Measurements from ENCODE around the gene PIGZ. TPM values are rescaled to one million over a fixed set of nuclear protein-coding genes. Genes with fewer than 3 reads are reported as not detected.

Gene PIGZ
- total and polyA plus RNA-seq, 10 donors: 2.0 to 5.1 (median 2.5) TPM

GRCh38 chr3:196969660-196970546 lies 1.3 kb upstream of the PIGZ start:
- Histone ChIP-seq H3K27ac (peak overlapping the region in 6 of 8 donors; percentile 44 to 85 (median 76)), H3K36me3 (no peaks in the 10 kb centered on the region), H3K27me3 (replicated peaks in 1 of 7) (peaks cover 0 to 7% (median 0%) of the 10 kb centered on the region in 7 donors), H3K4me1 (peaks cover 0 to 26% (median 17%) of the 10 kb centered on the region in 6 donors), H3K4me3 (peak overlapping the region; percentile 72 to 97 (median 86)), H3K9me3 (no peaks in the 10 kb centered on the region)
- intact Hi-C loops (cut with DNase I; ENCODE audit: low total_unique reads): loop anchor here (10.0 kb wide), 2 partner anchors 125 to 215 kb away; no protein-coding TSS in a partner anchor
- TF ChIP-seq, protein P1, sequence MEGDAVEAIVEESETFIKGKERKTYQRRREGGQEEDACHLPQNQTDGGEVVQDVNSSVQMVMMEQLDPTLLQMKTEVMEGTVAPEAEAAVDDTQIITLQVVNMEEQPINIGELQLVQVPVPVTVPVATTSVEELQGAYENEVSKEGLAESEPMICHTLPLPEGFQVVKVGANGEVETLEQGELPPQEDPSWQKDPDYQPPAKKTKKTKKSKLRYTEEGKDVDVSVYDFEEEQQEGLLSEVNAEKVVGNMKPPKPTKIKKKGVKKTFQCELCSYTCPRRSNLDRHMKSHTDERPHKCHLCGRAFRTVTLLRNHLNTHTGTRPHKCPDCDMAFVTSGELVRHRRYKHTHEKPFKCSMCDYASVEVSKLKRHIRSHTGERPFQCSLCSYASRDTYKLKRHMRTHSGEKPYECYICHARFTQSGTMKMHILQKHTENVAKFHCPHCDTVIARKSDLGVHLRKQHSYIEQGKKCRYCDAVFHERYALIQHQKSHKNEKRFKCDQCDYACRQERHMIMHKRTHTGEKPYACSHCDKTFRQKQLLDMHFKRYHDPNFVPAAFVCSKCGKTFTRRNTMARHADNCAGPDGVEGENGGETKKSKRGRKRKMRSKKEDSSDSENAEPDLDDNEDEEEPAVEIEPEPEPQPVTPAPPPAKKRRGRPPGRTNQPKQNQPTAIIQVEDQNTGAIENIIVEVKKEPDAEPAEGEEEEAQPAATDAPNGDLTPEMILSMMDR (IDR thresholded peaks at IDR 0.05 in 8 of 11, conservative IDR thresholded peaks at IDR 0.05 in 3 of 11): peak in 8 of 11 experiments; percentile 45 to 95 (median 94)
- TF ChIP-seq POLR2AphosphoS5 (IDR thresholded peaks at IDR 0.05): peak in 2 of 3 donors; percentile 58 to 61
- TF ChIP-seq POLR2A (IDR thresholded peaks at IDR 0.05): no peak
- WGBS, 5 donors: 9 to 36% (median 15%) methylated on average over 25 to 100 of the region's 100 CpGs
- peak; percentile 93 for DNase-seq

DNA sequence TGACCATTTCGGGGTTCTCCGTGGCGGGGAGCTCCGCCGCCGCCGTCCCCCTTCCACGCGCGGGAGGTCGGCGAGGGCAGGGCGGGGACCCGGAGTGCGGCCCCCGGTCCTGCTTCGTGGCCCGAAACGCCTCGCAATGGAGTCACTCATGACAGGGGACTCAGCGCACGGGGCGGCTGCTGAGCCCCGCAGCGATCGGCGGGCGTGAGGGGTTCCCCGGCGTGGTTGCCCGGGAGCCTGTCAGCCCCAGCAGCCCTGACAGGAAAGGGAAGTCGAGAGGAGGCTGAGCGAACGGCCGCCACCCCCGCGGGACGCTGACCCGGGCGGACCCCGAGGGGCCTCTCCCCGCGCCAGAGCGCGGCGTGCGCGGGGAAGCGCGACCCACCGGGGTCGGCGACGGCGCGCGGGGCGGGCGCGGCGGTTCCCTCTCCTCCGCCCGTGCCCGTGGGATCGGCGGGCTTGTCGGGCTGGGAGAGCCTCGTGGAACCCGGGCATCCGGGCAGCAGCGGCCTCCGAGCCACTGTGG lies 564 bp upstream of the PIGZ start:
- 0% methylated on average over 3 to 72 of the region's 72 CpGs for WGBS, 5 donors
- intact Hi-C loops (cut with DNase I; ENCODE audit: low total_unique reads): loop anchor here (10.0 kb wide), 1 partner anchor 124 kb away; no protein-coding TSS in a partner anchor
- peak overlapping the region; percentile 14 to 85 (median 71) for H3K27ac ChIP-seq
- H3K27me3 ChIP-seq (replicated peaks in 1 of 7): peaks cover 0 to 7% (median 0%) of the 10 kb centered on the region in 7 donors
- peak; percentile 90 for DNase-seq
- no peaks in the 10 kb centered on the region for H3K36me3 ChIP-seq
- H3K4me1 ChIP-seq: peaks cover 0 to 26% (median 17%) of the 10 kb centered on the region in 6 donors
- TF ChIP-seq, protein P1 (IDR thresholded peaks at IDR 0.05 in 8 of 11, conservative IDR thresholded peaks at IDR 0.05 in 3 of 11): no peak
- peak in 1 of 3 donors; percentile 41 for TF ChIP-seq POLR2AphosphoS5 (IDR thresholded peaks at IDR 0.05)
- no peaks in the 10 kb centered on the region for H3K9me3 ChIP-seq
- H3K4me3 ChIP-seq: peak overlapping the region; percentile 72 to 97 (median 86)

DNA sequence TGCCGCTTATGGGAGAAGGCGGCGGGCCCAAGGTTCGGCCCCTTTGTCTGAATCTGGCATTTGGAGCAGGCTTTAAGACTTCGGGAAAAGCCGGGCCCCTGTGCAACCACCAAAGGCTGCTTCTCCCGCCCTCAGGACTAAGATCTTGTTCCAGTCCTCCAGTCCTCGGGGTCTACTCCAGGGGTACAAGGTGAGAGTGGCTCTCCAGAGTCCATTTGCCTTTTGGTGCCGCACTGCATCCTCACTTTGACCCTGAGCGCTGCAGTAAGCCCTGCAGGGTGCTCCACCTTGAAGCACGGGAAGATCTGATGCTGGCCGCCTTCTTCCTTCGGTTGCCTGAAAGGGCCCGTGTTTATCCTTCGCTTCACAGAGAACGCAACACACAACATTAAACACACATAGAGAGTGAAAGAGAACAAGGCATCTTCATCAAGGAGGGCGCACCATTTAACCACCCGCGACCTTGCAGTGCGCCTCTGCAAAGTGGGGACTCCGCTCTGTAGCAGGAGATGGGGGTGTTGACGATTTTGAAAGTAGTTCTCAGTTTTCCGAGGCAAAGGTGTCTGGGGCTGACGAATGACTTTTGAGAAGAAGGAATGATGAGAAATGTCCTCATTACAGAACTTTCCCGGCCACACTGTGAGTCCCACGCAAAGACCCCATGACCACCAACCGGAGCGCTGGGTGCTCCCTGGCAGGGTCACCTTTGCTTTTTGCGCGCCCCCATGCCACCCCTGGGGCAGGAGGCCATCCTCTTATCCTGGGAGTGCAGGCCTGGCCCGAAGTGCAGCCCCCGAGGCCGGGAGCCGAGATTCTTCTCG lies 1.0 kb downstream of the PIGZ start:
- DNase-seq: peak; percentile 71
- Histone ChIP-seq H3K4me1 (peaks cover 0 to 26% (median 17%) of the 10 kb centered on the region in 6 donors), H3K27ac (no peak overlapping the region), H3K36me3 (no peaks in the 10 kb centered on the region), H3K27me3 (replicated peaks in 1 of 7) (peaks cover 0 to 7% (median 0%) of the 10 kb centered on the region in 7 donors), H3K9me3 (no peaks in the 10 kb centered on the region), H3K4me3 (peak overlapping the region; percentile 65 to 97 (median 86))
- TF ChIP-seq, protein P1 (IDR thresholded peaks at IDR 0.05 in 8 of 11, conservative IDR thresholded peaks at IDR 0.05 in 3 of 11): no peak
- TF ChIP-seq POLR2A (IDR thresholded peaks at IDR 0.05): no peak
- TF ChIP-seq POLR2AphosphoS5 (IDR thresholded peaks at IDR 0.05): no peak
- WGBS, 5 donors: 64 to 77% (median 71%) methylated on average over 31 to 35 of the region's 35 CpGs
- intact Hi-C loops (cut with DNase I; ENCODE audit: low total_unique reads): loop anchor here (10.0 kb wide), 1 partner anchor 123 kb away; no protein-coding TSS in a partner anchor
